HG02763 (cell line): ENCODE data around the gene MEIS2.

Experiments used
- ATAC-seq: cut with Tn5 transposase; IDR thresholded peaks from one replicate; pipeline ENCODE4 v1.9.1; 2021; ENCODE audit warnings: mild to moderate bottlenecking, moderate library complexity; ENCODE audit not compliant: unreplicated experiment

MEIS2 gene

GRCh38 chr15:36940219-36940618 is 160.1 kb downstream of the MEIS2 start:
- no peak for ATAC-seq

GRCh38 chr15:36938764-36939163 is 161.6 kb downstream of the MEIS2 start:
- ATAC-seq, result no peak

GRCh38 chr15:36938131-36938530 is 162.2 kb downstream of the MEIS2 start:
- ATAC-seq, result no peak

- no peak for ATAC-seq
Measured at GRCh38 chr15:36936613-36937012, 163.7 kb downstream of the MEIS2 start.

- ATAC-seq, result no peak
Measured at GRCh38 chr15:36933255-36933990, 166.9 kb downstream of the MEIS2 start.

GRCh38 chr15:36932070-36932469 is 168.3 kb downstream of the MEIS2 start:
- no peak for ATAC-seq

- ATAC-seq, result no peak
Measured at GRCh38 chr15:36931434-36931833, 168.9 kb downstream of the MEIS2 start.

GRCh38 chr15:36926427-36926825 is 173.9 kb downstream of the MEIS2 start:
- ATAC-seq, result no peak

GRCh38 chr15:36925653-36926426 is 174.5 kb downstream of the MEIS2 start:
- no peak for ATAC-seq

- no peak for ATAC-seq
Measured at GRCh38 chr15:36925049-36925448, 175.3 kb downstream of the MEIS2 start.

GRCh38 chr15:36924034-36924433 is 176.3 kb downstream of the MEIS2 start:
- no peak for ATAC-seq

- ATAC-seq, result no peak
Measured at GRCh38 chr15:36921484-36922091, 178.8 kb downstream of the MEIS2 start.

- no peak for ATAC-seq
Measured at GRCh38 chr15:36917411-36918267, 182.7 kb downstream of the MEIS2 start.

- ATAC-seq, result no peak
Measured at GRCh38 chr15:36914960-36915808, 185.2 kb downstream of the MEIS2 start.

GRCh38 chr15:36914466-36914865 is 185.9 kb downstream of the MEIS2 start:
- no peak for ATAC-seq

- ATAC-seq, result no peak
Measured at GRCh38 chr15:36912311-36912712, 188.0 kb downstream of the MEIS2 start.

GRCh38 chr15:36911322-36911944 is 188.9 kb downstream of the MEIS2 start:
- ATAC-seq, result no peak

GRCh38 chr15:36908991-36909390 is 191.4 kb downstream of the MEIS2 start:
- no peak for ATAC-seq

GRCh38 chr15:36907295-36907694 is 193.1 kb downstream of the MEIS2 start:
- no peak for ATAC-seq

- no peak for ATAC-seq
Measured at GRCh38 chr15:36905908-36906307, 194.4 kb downstream of the MEIS2 start.
